ENCODE measurements around the gene PAQR8. TPM values are rescaled to one million over a fixed set of nuclear protein-coding genes. Genes with fewer than 3 reads are reported as not detected.

Gene PAQR8
- total and polyA plus RNA-seq, 3 experiments from 2014 or later = 10.2 to 17.9 (median 11.7) TPM

DNA sequence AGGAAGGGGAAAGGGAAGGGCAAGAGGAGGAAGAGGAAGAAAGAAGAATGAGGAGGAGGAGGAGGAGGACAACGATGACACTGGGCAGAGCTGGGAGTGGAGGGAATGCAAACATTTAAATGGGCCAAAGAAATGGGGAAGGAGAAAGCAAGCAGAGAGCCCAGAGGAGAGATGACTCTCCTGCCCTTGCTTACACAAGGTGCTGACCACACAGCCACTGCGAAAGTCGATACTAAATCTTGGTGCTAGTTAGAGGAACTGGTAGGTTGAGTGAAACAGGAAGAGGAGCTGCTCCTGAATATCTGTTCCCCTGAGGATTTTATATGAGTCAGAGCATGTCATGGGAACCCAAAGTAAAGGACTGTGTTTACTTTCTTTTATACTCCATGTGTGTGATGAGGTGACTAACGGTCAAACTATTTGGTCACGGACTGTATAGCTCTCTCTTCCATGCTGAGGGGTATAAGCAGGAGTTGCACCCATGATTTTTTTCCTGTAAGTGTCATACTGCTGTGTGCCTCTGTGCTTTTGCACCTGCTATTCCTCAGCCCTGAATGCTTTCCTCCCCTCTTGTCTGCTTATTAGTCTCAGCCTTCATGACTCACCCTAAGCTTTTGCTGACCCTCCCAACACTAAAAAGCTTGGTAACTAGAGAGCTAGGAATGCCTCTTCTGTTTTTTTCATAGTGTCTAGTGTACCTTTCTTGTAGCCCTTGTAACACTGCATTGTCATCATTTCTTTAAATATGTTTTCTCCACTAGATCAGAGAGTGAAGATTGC is 9.5 kb upstream of the PAQR8 start:
- no peaks in the 10 kb centered on the region for H3K36me3 Mint-ChIP-seq
- no peaks in the 10 kb centered on the region for H3K9me3 Mint-ChIP-seq
- Histone ChIP-seq H3K4me1 (ENCODE audit: insufficient read depth, low read length) (peaks cover 8% of the 10 kb centered on the region), H3K9me3 (ENCODE audit: low read length) (no peaks in the 10 kb centered on the region), H3K27me3 (ENCODE audit: insufficient read depth, low read length, poor library complexity, severe bottlenecking) (no peaks in the 10 kb centered on the region), H3K27ac (ENCODE audit: low read depth, low read length) (no peak overlapping the region), H3K4me3 (ENCODE audit: low read length) (no peak overlapping the region), H3K36me3 (ENCODE audit: insufficient read depth, low read length) (no peaks in the 10 kb centered on the region)
- no peak overlapping the region for H3K4me3 Mint-ChIP-seq
- H3K4me1 Mint-ChIP-seq = peaks cover 4 to 24% (median 6%) of the 10 kb centered on the region in 3 donors
- no peak for DNase-seq
- H3K27ac Mint-ChIP-seq = peak overlapping the region in 1 of 8 donors; percentile 58
- CTCF ChIA-PET = interaction anchor here (1.2 to 1.4 kb wide), 2 partner anchors 10 to 49 kb away, joined by 3 to 4 read pairs; partner anchors contain the start of gene PAQR8
- POLR2A ChIA-PET = no interaction called here
- peaks cover 0 to 3% of the 10 kb centered on the region in 2 donors for H3K27me3 Mint-ChIP-seq

DNA sequence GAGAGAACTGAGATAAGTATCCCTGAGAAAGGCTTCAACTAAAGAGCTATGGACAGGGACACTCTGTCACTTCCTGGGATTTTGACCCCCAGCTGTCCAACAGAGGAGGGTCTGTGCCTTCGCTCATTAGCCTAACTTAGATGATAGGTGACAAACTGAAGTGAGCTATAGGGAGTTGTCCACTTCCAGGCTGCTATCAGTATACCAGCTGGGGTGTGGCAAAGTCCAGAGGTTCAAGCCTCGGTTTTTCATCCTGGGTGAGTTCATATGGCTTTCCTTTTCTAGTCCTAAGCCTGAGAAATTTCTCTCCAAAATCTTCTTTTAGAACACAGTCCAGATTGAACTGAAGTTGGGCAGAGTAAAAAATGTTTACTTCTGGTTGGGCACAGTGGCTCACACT is 5.9 kb upstream of the PAQR8 start:
- no peaks in the 10 kb centered on the region for H3K9me3 Mint-ChIP-seq
- Histone ChIP-seq H3K4me3 (ENCODE audit: low read length) (no peak overlapping the region), H3K27ac (ENCODE audit: low read depth, low read length) (no peak overlapping the region), H3K4me1 (ENCODE audit: insufficient read depth, low read length) (peaks cover 3% of the 10 kb centered on the region), H3K27me3 (ENCODE audit: insufficient read depth, low read length, poor library complexity, severe bottlenecking) (no peaks in the 10 kb centered on the region), H3K9me3 (ENCODE audit: low read length) (no peaks in the 10 kb centered on the region), H3K36me3 (ENCODE audit: insufficient read depth, low read length) (no peaks in the 10 kb centered on the region)
- DNase-seq = no peak
- no peak overlapping the region for H3K4me3 Mint-ChIP-seq
- H3K36me3 Mint-ChIP-seq = no peaks in the 10 kb centered on the region
- H3K4me1 Mint-ChIP-seq = peaks cover 0 to 17% (median 0%) of the 10 kb centered on the region in 3 donors
- peaks cover 0 to 3% of the 10 kb centered on the region in 2 donors for H3K27me3 Mint-ChIP-seq
- POLR2A ChIA-PET = no interaction called here
- H3K27ac Mint-ChIP-seq = no peak overlapping the region
- CTCF ChIA-PET = interaction anchor here (0.9 kb wide), 1 partner anchor 9 kb away, joined by 3 read pairs; no protein-coding TSS in a partner anchor

DNA sequence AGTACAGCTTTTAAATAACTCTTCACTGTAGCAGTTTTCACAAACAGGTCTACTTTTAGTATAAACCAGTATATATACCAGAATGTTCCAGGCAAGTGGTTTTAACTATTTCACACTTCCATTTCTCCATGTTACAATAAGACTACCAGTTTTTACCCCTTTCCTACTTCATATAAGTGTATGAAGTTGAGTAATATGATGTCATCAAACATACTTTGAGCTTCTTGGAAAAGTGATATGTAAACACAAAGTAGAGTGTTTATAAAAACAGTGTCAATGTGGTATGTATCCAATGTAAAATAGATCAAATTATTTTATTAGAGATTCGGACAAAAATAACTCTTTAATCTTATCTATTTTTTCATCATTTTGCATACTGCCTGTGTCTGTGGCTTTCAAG is 2.5 kb upstream of the PAQR8 start:
- no peaks in the 10 kb centered on the region for H3K36me3 ChIP-seq (ENCODE audit: insufficient read depth, low read length)
- no peak overlapping the region for H3K4me3 ChIP-seq (ENCODE audit: low read length)
- no peak for DNase-seq
- ChIA-PET POLR2A (no interaction called here), CTCF (interaction anchor here (1.1 to 1.3 kb wide), 2 partner anchors 29 to 74 kb away, joined by 3 to 6 read pairs; partner anchors contain the start of gene MCM3)
- Mint-ChIP-seq H3K27ac (peak overlapping the region in 4 of 8 donors; percentile 15 to 89 (median 24)), H3K4me1 (peaks cover 22 to 28% (median 27%) of the 10 kb centered on the region in 3 donors), H3K36me3 (peaks cover 0 to 13% (median 0%) of the 10 kb centered on the region in 3 donors), H3K27me3 (peaks cover 0 to 2% of the 10 kb centered on the region in 2 donors), H3K4me3 (peak overlapping the region in 2 of 7 donors; percentile 9 to 92), H3K9me3 (no peaks in the 10 kb centered on the region)
- H3K4me1 ChIP-seq (ENCODE audit: insufficient read depth, low read length) = peaks cover 25% of the 10 kb centered on the region
- H3K27ac ChIP-seq (ENCODE audit: low read depth, low read length) = no peak overlapping the region
- H3K9me3 ChIP-seq (ENCODE audit: low read length) = no peaks in the 10 kb centered on the region
- no peaks in the 10 kb centered on the region for H3K27me3 ChIP-seq (ENCODE audit: insufficient read depth, low read length, poor library complexity, severe bottlenecking)

DNA sequence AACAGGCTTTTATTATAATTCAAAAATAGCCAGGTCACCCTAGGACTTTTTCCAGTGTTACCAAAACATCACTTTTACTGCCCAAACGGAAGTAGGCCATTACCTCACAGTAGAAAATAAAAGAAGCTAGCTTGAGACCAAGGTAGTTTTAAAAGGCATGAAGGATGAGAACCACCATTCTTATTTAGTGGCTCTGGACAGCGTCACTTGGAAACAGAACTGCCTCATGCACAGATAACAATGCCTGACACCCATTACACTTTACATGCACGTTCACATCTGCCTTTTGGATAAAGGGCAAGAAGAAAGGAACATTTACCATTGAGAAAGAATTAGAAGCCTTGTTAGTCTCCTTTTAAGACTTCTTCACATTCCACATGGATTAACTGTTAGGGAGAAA is 1.9 kb upstream of the PAQR8 start:
- Mint-ChIP-seq H3K9me3 (no peaks in the 10 kb centered on the region), H3K4me1 (peaks cover 28 to 34% (median 33%) of the 10 kb centered on the region in 3 donors), H3K27ac (peak overlapping the region in 5 of 8 donors; percentile 32 to 93 (median 88)), H3K27me3 (peaks cover 0 to 2% of the 10 kb centered on the region in 2 donors), H3K36me3 (peaks cover 0 to 15% (median 0%) of the 10 kb centered on the region in 3 donors), H3K4me3 (peak overlapping the region in 3 of 7 donors; percentile 20 to 92 (median 61))
- no peak for DNase-seq
- Histone ChIP-seq H3K4me1 (ENCODE audit: insufficient read depth, low read length) (peaks cover 31% of the 10 kb centered on the region), H3K27me3 (ENCODE audit: insufficient read depth, low read length, poor library complexity, severe bottlenecking) (no peaks in the 10 kb centered on the region), H3K36me3 (ENCODE audit: insufficient read depth, low read length) (no peaks in the 10 kb centered on the region), H3K4me3 (ENCODE audit: low read length) (no peak overlapping the region), H3K27ac (ENCODE audit: low read depth, low read length) (no peak overlapping the region), H3K9me3 (ENCODE audit: low read length) (no peaks in the 10 kb centered on the region)
- ChIA-PET POLR2A (no interaction called here), CTCF (interaction anchor here (1.3 to 4.4 kb wide), 3 partner anchors 32 to 75 kb away, joined by 3 to 44 read pairs (median 6); partner anchors contain the start of gene MCM3)

DNA sequence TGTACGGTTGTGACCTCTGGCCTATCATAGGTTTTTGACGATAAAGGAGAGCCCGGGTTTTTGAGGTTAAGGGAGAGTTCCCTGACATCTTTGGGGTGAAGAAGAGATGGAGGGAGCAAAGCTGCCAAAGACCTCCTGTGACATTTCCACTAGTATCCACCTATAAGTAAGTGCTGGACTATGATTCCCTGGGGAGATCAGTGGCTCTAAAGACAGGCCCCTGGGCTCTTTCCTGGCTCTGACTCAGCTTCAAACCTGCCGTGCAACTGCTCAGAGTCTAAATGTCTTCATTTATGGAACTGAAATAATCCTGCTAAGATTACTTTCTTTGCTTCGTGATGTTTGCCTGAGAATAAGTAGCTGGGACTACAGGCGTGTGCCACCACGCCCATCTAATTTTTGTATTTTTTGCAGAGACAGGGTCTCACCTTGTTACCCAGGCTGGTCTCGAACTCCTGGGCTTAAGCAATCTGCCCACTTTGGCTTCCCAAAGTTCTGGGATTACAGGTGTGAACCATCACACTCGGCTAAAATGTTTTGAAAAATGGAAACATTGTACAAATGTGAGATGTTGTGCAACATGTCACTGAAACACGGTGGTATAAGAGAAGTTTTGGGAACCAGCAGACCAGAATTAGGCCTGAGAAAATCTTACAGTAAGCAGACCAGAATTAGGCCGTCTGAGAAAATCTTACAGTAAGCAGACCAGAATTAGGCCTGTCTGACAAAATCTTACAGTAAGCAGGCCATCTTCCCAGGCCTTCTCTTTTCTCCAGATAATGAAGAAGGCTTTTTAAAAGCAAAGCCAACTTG is 1.1 kb upstream of the PAQR8 start:
- Mint-ChIP-seq H3K9me3 (no peaks in the 10 kb centered on the region), H3K27me3 (peaks cover 0 to 1% of the 10 kb centered on the region in 2 donors), H3K4me1 (peaks cover 28 to 42% (median 39%) of the 10 kb centered on the region in 3 donors), H3K36me3 (peaks cover 0 to 16% (median 0%) of the 10 kb centered on the region in 3 donors), H3K27ac (peak overlapping the region; percentile 89 to 98 (median 94)), H3K4me3 (peak overlapping the region; percentile 80 to 93 (median 84))
- Histone ChIP-seq H3K4me1 (ENCODE audit: insufficient read depth, low read length) (peaks cover 35% of the 10 kb centered on the region), H3K27me3 (ENCODE audit: insufficient read depth, low read length, poor library complexity, severe bottlenecking) (no peaks in the 10 kb centered on the region), H3K4me3 (ENCODE audit: low read length) (peak overlapping the region; percentile 49), H3K36me3 (ENCODE audit: insufficient read depth, low read length) (no peaks in the 10 kb centered on the region), H3K9me3 (ENCODE audit: low read length) (no peaks in the 10 kb centered on the region), H3K27ac (ENCODE audit: low read depth, low read length) (peak overlapping the region; percentile 95)
- CTCF ChIA-PET = interaction anchor here (1.3 to 4.4 kb wide), 2 partner anchors 32 to 38 kb away, joined by 3 to 44 read pairs; no protein-coding TSS in a partner anchor
- no peak for DNase-seq
- POLR2A ChIA-PET = no interaction called here

DNA sequence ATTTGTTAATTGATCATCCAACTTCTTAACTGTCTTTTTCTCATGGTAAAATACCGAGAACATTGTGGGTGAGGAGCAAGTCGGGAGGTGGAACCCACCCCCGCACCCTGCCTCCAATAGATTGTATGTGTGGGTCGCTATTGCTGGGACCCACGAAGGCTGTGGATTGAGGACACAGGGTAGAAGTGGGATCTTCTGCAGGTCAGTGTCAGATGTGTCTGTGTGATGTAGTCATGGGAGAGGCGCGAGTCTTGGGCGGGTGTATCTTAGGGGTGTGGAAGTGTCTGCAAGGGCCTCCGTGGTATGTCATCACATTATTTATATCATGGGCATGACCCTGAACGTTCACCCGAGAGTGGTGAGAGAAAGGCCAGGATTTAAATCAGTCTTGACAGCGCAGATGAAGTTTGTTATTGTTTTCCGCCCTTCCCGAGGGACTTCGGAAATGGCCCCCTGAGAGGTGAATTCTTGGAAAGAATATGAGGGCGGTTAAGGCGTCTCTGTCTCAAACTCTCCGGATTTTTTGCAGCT is 472 bp upstream of the PAQR8 start:
- CTCF ChIA-PET = interaction anchor here (0.9 to 4.4 kb wide), 15 partner anchors 11 to 76 kb away, joined by 3 to 57 read pairs (median 6); partner anchors contain the start of gene MCM3
- H3K27me3 Mint-ChIP-seq = no peaks in the 10 kb centered on the region
- H3K9me3 ChIP-seq (ENCODE audit: low read length) = no peaks in the 10 kb centered on the region
- H3K27me3 ChIP-seq (ENCODE audit: insufficient read depth, low read length, poor library complexity, severe bottlenecking) = no peaks in the 10 kb centered on the region
- peak overlapping the region; percentile 80 to 93 (median 84) for H3K4me3 Mint-ChIP-seq
- H3K36me3 Mint-ChIP-seq = peaks cover 0 to 22% (median 0%) of the 10 kb centered on the region in 3 donors
- peak overlapping the region; percentile 95 for H3K27ac ChIP-seq (ENCODE audit: low read depth, low read length)
- peak overlapping the region; percentile 49 for H3K4me3 ChIP-seq (ENCODE audit: low read length)
- peaks cover 32 to 49% (median 45%) of the 10 kb centered on the region in 3 donors for H3K4me1 Mint-ChIP-seq
- H3K27ac Mint-ChIP-seq = peak overlapping the region; percentile 89 to 98 (median 94)
- peak in 3 of 5 donors; percentile 13 to 65 (median 25) for DNase-seq
- H3K9me3 Mint-ChIP-seq = no peaks in the 10 kb centered on the region
- peaks cover 35% of the 10 kb centered on the region for H3K4me1 ChIP-seq (ENCODE audit: insufficient read depth, low read length)
- POLR2A ChIA-PET = interaction anchor here (0.7 to 4.1 kb wide), 13 partner anchors 8 to 215 kb away, joined by 3 to 48 read pairs (median 7); partner anchors contain the start of gene MCM3
- H3K36me3 ChIP-seq (ENCODE audit: insufficient read depth, low read length) = no peaks in the 10 kb centered on the region

DNA sequence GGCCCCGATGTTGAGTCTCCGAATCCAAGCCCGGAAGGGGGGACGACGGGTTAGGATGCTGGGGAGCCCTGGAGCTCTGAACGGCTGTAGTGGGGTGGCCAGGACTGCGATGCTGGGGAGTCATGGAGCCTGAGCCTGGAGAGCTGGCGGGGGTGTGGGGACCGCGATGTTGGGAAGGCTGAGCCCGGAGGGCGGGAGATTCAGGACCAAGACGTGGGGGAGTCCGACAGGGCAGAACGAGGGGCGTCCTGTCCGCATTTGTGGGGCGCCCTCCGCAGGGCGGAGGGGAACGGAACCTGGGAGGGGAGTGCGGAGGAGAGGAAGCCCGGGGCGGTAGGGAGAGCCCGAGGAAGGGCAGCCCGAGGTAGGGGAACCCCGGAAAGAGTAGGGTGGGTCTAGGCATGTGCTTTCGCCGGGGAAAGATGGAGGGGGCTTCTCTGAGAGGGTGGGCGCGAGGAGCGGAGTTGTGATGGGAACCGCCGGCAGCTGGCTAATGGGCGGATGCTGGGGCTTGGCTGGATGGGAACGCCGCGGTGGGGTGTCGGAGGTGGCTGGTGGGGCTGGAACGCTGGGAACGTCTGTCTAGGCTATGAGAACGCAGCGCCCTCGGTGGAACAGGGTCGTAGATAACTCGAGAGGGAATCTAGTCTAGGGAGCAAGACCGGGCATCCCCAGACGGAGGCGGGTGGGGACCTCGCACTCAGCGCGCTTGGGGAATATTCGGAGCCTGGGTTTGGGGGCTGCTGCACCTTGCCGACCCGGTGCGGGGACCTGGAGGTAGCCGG is 684 bp downstream of the PAQR8 start:
- peak overlapping the region; percentile 95 for H3K27ac ChIP-seq (ENCODE audit: low read depth, low read length)
- peak; percentile 31 to 73 (median 57) for DNase-seq
- Mint-ChIP-seq H3K4me1 (peaks cover 42 to 59% (median 56%) of the 10 kb centered on the region in 3 donors), H3K4me3 (peak overlapping the region; percentile 92 to 100 (median 99)), H3K9me3 (no peaks in the 10 kb centered on the region), H3K36me3 (peaks cover 0 to 33% (median 2%) of the 10 kb centered on the region in 3 donors), H3K27me3 (no peaks in the 10 kb centered on the region), H3K27ac (peak overlapping the region; percentile 88 to 100 (median 96))
- H3K4me1 ChIP-seq (ENCODE audit: insufficient read depth, low read length) = peaks cover 35% of the 10 kb centered on the region
- peak overlapping the region; percentile 94 for H3K4me3 ChIP-seq (ENCODE audit: low read length)
- no peaks in the 10 kb centered on the region for H3K9me3 ChIP-seq (ENCODE audit: low read length)
- ChIA-PET CTCF (interaction anchor here (0.8 to 4.4 kb wide), 21 partner anchors 10 to 99 kb away, joined by 3 to 57 read pairs (median 5); partner anchors contain the start of gene MCM3), POLR2A (interaction anchor here (0.7 to 4.1 kb wide), 14 partner anchors 9 to 214 kb away, joined by 3 to 48 read pairs (median 6); partner anchors contain the start of gene MCM3)
- no peaks in the 10 kb centered on the region for H3K36me3 ChIP-seq (ENCODE audit: insufficient read depth, low read length)
- no peaks in the 10 kb centered on the region for H3K27me3 ChIP-seq (ENCODE audit: insufficient read depth, low read length, poor library complexity, severe bottlenecking)

All from CD8-positive, alpha-beta memory T cell (primary cell).